ENCODE data around the gene TPCN2.

The TPCN2 gene

DNA sequence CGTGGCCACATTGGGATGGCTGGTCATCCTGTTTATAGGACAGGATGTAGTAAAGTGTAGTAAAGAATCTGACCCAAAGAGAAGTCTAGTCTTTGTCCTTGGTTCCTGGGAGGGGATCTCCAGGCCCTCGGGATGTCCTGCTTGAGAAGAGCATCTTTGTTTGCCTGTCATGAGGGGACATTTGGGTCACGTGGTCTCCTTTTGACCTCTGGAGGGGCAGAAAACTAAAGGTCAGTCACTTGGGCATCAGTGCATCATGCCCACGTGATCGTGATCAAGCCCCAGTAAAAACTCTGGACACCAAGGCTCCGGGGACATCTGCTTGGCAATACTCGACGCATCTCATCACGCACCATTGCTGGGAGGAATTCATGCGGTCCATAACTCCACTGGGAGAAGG, 116.1 kb downstream of the TPCN2 start:
- TF ChIP-seq, protein P1, sequence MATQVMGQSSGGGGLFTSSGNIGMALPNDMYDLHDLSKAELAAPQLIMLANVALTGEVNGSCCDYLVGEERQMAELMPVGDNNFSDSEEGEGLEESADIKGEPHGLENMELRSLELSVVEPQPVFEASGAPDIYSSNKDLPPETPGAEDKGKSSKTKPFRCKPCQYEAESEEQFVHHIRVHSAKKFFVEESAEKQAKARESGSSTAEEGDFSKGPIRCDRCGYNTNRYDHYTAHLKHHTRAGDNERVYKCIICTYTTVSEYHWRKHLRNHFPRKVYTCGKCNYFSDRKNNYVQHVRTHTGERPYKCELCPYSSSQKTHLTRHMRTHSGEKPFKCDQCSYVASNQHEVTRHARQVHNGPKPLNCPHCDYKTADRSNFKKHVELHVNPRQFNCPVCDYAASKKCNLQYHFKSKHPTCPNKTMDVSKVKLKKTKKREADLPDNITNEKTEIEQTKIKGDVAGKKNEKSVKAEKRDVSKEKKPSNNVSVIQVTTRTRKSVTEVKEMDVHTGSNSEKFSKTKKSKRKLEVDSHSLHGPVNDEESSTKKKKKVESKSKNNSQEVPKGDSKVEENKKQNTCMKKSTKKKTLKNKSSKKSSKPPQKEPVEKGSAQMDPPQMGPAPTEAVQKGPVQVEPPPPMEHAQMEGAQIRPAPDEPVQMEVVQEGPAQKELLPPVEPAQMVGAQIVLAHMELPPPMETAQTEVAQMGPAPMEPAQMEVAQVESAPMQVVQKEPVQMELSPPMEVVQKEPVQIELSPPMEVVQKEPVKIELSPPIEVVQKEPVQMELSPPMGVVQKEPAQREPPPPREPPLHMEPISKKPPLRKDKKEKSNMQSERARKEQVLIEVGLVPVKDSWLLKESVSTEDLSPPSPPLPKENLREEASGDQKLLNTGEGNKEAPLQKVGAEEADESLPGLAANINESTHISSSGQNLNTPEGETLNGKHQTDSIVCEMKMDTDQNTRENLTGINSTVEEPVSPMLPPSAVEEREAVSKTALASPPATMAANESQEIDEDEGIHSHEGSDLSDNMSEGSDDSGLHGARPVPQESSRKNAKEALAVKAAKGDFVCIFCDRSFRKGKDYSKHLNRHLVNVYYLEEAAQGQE (IDR thresholded peaks at IDR 0.05; ENCODE audit: insufficient read depth in 1 of 2, low read depth in 2 of 2, low read length in 2 of 2) = no peak
- TF ChIP-seq TAF1 (IDR thresholded peaks at IDR 0.05; ENCODE audit: borderline replicate concordance, insufficient read depth, low read length) (no peak), SIN3A (IDR thresholded peaks at IDR 0.05; ENCODE audit: borderline replicate concordance, insufficient read depth, low read length) (no peak), FOXP2 (optimal IDR thresholded peaks at IDR 0.05; ENCODE audit: borderline replicate concordance, extremely low read depth, extremely low read length, insufficient read depth) (no peak), POLR2AphosphoS5 (IDR thresholded peaks at IDR 0.05; ENCODE audit: low read depth, low read length) (no peak)

DNA sequence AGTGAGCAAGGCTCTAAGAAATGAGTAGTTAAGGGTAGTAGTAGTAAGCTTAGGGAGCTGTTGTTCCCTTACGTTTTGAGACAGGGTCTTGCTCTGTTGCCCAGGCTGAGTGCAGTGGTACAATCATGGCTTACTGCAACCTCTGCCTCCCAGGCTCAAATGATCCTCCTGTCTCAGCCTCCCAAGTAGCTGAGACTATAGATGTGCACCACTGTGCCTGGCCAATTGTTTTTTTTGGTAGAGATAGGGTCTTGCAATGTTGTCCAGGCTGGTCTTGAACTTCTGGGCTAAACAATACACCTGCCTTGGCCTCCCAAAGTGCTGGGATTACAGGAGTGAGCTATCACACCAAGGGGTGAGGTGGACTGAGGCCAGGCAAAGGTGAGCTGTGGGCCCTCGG, 117.0 kb downstream of the TPCN2 start:
- TF ChIP-seq FOXP2 (optimal IDR thresholded peaks at IDR 0.05; ENCODE audit: borderline replicate concordance, extremely low read depth, extremely low read length, insufficient read depth) (no peak), SIN3A (IDR thresholded peaks at IDR 0.05; ENCODE audit: borderline replicate concordance, insufficient read depth, low read length) (no peak), POLR2AphosphoS5 (IDR thresholded peaks at IDR 0.05; ENCODE audit: low read depth, low read length) (no peak), TAF1 (IDR thresholded peaks at IDR 0.05; ENCODE audit: borderline replicate concordance, insufficient read depth, low read length) (no peak)
- TF ChIP-seq, protein P1 (IDR thresholded peaks at IDR 0.05; ENCODE audit: insufficient read depth in 1 of 2, low read depth in 2 of 2, low read length in 2 of 2) = no peak

DNA sequence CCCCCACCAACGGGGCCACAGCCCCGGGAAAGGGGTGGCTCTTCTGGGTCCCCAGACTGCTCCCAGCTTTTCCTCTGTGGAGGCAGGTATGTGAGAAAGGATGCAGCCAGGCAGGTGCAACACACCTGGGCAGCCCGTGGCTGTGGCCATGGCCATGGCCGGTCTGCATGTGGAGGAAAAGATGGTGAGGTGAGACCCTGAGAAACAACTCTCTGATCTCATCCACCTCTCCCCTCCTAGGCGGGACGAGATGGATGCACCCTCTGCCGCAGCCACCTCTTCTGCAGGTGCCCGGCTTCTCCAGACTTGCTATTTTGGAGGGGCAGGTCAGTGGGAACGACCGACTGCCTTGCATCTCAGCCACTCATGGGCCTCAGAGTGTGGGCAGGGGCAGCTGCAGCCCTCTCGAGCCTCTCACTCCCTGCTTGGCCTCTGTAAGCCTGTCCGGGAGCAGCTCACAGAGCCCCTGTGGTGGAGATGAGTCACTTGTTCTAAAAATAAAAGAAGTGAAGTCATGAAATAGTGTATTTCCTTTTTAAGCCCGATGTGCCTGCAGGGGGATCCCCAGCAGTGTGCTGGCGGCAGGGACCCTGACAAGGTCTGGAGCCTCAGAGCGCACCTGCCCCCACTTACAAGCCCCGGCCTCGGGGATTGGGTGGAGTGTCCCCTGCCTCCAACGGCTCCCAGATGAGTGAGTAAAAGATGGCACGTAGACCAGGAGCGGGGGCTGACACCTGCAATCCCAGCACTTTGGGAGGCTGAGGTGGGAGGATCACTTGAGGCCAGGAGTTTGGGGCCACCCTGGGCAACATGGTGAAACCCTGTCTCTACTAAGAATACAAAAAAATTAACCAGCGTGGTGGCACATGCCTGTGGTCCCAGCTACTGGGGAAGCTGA, 117.7 kb downstream of the TPCN2 start:
- TF ChIP-seq SIN3A (IDR thresholded peaks at IDR 0.05; ENCODE audit: borderline replicate concordance, insufficient read depth, low read length) (no peak), POLR2AphosphoS5 (IDR thresholded peaks at IDR 0.05; ENCODE audit: low read depth, low read length) (no peak)

DNA sequence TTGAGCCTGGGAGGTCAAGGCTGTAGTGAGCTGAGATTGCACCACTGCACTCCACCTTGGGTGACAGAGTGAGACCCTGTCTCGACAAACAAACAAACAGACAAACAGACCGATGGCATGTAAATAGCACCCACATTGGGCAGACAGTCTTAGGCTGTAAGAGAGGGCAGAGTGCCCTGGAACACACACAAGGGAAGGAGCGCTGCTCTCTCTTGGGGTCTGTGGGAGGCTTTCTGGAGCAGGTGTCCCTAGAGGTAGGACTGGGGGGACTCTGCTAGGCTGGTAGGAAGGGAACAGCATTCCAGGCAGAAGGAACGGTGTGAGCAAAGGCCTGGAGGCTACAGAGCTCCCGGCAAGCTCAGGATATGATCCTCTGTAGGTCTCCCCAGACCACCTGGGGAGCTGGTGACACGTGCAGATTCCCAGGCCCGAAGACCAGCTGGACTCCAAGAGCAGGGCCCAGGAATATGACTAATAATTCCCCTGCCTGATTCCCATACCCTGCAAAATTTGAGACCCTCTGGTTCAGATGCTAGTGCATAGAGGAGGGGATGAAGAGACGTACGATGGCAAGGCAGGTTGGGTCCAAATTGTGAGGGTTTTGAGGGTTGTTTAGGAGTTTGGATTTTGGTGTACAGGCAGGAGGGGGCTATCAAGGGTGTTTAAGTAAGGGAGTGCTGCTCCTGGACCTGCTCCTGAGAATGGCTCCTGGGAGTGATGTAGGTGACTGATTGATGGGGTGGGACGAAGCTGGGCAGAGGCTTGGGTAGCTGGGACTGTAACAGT, 118.6 kb downstream of the TPCN2 start:
- TF ChIP-seq SIN3A (IDR thresholded peaks at IDR 0.05; ENCODE audit: borderline replicate concordance, insufficient read depth, low read length) (no peak), POLR2AphosphoS5 (IDR thresholded peaks at IDR 0.05; ENCODE audit: low read depth, low read length) (no peak), TAF1 (IDR thresholded peaks at IDR 0.05; ENCODE audit: borderline replicate concordance, insufficient read depth, low read length) (no peak), FOXP2 (optimal IDR thresholded peaks at IDR 0.05; ENCODE audit: borderline replicate concordance, extremely low read depth, extremely low read length, insufficient read depth) (no peak)
- TF ChIP-seq, protein P1 (IDR thresholded peaks at IDR 0.05; ENCODE audit: insufficient read depth in 1 of 2, low read depth in 2 of 2, low read length in 2 of 2) = no peak

DNA sequence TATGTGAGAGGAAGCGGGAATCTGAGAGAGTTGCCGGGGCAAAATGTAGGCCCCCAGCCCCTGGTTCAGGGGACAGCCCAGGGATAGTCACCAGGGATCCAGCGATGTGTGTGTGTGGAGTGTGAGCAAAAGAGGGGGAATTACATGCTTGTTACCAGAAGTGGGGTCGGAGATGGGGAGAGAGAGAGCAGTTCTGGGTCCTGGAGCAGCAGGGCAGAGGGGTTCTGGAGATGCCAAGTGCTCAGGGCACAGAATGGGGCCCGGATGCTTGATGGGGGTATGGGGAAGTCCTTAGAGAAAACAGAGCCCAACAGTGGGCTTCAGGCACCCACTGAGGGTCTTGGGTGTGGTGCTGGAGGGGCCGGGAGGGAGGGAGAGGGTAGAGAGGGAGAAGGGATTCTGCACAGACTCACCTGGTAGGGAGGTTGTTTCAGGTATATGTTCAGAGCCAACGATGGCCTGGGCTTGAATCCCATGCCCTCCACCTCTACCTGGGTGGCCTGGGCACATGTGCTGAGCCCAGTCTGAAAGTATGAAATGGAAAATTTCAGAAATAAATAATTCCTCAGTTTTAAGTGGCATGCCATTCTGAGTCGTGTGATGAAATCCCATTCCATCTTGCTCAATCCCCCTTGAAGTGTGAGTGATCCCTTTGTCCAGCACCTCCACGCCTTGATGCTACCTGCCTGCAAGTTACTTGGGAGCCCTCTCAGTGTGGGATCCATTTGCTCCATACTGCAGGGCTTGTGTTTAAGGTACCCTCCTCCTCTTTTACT, 119.4 kb downstream of the TPCN2 start:
- TF ChIP-seq, protein P1 (IDR thresholded peaks at IDR 0.05; ENCODE audit: insufficient read depth in 1 of 2, low read depth in 2 of 2, low read length in 2 of 2) = no peak
- TF ChIP-seq SIN3A (IDR thresholded peaks at IDR 0.05; ENCODE audit: borderline replicate concordance, insufficient read depth, low read length) (no peak), FOXP2 (optimal IDR thresholded peaks at IDR 0.05; ENCODE audit: borderline replicate concordance, extremely low read depth, extremely low read length, insufficient read depth) (no peak)

All from PFSK-1 (cell line).